H9 (cell line): ENCODE measurements around the gene TCEAL7. TPM values are rescaled to one million over a fixed set of nuclear protein-coding genes. Genes with fewer than 3 reads are reported as not detected.

Experiments used
- DNase-seq: peaks from one replicate; pipeline ENCODE4 v3.0.0-alpha.2; 2017
- H2AFZ ChIP-seq: one replicate; pipeline ENCODE4 v1.6.1; 2013; ENCODE audit warnings: mild to moderate bottlenecking, low read length, control low read depth, moderate library complexity
- H2AK5ac ChIP-seq: 2 replicates; pipeline ENCODE4 v1.6.1; 2013; ENCODE audit warnings: low read length, control low read depth, mixed read lengths; ENCODE audit not compliant: insufficient read length
- H2BK120ac ChIP-seq: one replicate; pipeline ENCODE4 v1.6.1; 2013; ENCODE audit warnings: low read depth, mild to moderate bottlenecking, low read length, control low read depth, inconsistent platforms; ENCODE audit not compliant: poor library complexity, severe bottlenecking
- H2BK12ac ChIP-seq: 2 replicates; pipeline ENCODE4 v1.6.1; 2013; ENCODE audit warnings: low read length, control low read depth, mixed read lengths, low read depth; ENCODE audit not compliant: insufficient read length
- H2BK15ac ChIP-seq: 2 replicates; pipeline ENCODE4 v1.6.1; 2013; ENCODE audit warnings: low read depth, low read length, control low read depth
- H2BK20ac ChIP-seq: one replicate; pipeline ENCODE4 v1.6.1; 2013; ENCODE audit warnings: low read depth, mild to moderate bottlenecking, low read length, control low read depth, inconsistent platforms; ENCODE audit not compliant: poor library complexity, severe bottlenecking
- H2BK5ac ChIP-seq: 2 replicates; pipeline ENCODE4 v1.6.1; 2013; ENCODE audit warnings: low read length, control low read depth, mixed read lengths; ENCODE audit not compliant: insufficient read length
- H3K14ac ChIP-seq: 2 replicates; pipeline ENCODE4 v1.6.1; 2013; ENCODE audit warnings: low read length, control low read depth; ENCODE audit not compliant: insufficient read depth
- H3K18ac ChIP-seq: 2 replicates; pipeline ENCODE4 v1.6.1; 2013; ENCODE audit warnings: low read depth, mild to moderate bottlenecking, mixed read lengths, low read length, control low read depth; ENCODE audit not compliant: insufficient read length
- H3K23ac ChIP-seq: 2 replicates; pipeline ENCODE4 v1.6.1; 2013; ENCODE audit warnings: low read length, control low read depth, mixed read lengths, low read depth; ENCODE audit not compliant: insufficient read length
- H3K23me2 ChIP-seq: 2 replicates; pipeline ENCODE4 v1.6.1; 2013; ENCODE audit warnings: low read depth, mild to moderate bottlenecking, mixed read lengths, low read length, control low read depth; ENCODE audit not compliant: insufficient read length, poor library complexity, severe bottlenecking
- H3K27ac ChIP-seq: 2 replicates; pipeline ENCODE4 v1.5.1; 2013; ENCODE audit warnings: low read length, control low read depth, mixed read lengths, low read depth; ENCODE audit not compliant: insufficient read length
- H3K27me3 ChIP-seq: 2 replicates; pipeline ENCODE4 v1.6.1; 2013; ENCODE audit warnings: low read length, control low read depth, inconsistent platforms; ENCODE audit not compliant: insufficient read depth
- H3K4ac ChIP-seq: 2 replicates; pipeline ENCODE4 v1.6.1; 2013; ENCODE audit warnings: low read depth, mild to moderate bottlenecking, control low read depth, inconsistent platforms, low read length, moderate library complexity
- H3K4me1 ChIP-seq: 2 replicates; pipeline ENCODE4 v1.6.1; 2013; ENCODE audit warnings: low read length, control low read depth, inconsistent platforms; ENCODE audit not compliant: insufficient read depth
- H3K4me2 ChIP-seq: 2 replicates; pipeline ENCODE4 v1.6.1; 2013; ENCODE audit warnings: low read length, control low read depth, mixed read lengths; ENCODE audit not compliant: insufficient read length, insufficient read depth
- H3K56ac ChIP-seq: 2 replicates; pipeline ENCODE4 v1.6.1; 2013; ENCODE audit warnings: low read depth, mild to moderate bottlenecking, mixed read lengths, low read length, control low read depth; ENCODE audit not compliant: insufficient read length
- H3K79me1 ChIP-seq: 2 replicates; pipeline ENCODE4 v1.6.1; 2013; ENCODE audit warnings: low read depth, mild to moderate bottlenecking, moderate library complexity, low read length, control low read depth, inconsistent platforms; ENCODE audit not compliant: insufficient read depth, poor library complexity, severe bottlenecking
- H3K79me2 ChIP-seq: 2 replicates; pipeline ENCODE4 v1.6.1; 2013; ENCODE audit warnings: low read length, control low read depth, inconsistent platforms; ENCODE audit not compliant: insufficient read depth
- H3K9ac ChIP-seq: 2 replicates; pipeline ENCODE4 v1.6.1; 2013; ENCODE audit warnings: low read length, control low read depth, mixed read lengths; ENCODE audit not compliant: insufficient read length; ENCODE audit errors: extremely low read depth
- H3K9me3 ChIP-seq: one replicate; pipeline ENCODE4 v1.6.1; 2013; ENCODE audit warnings: low read depth, low read length, inconsistent platforms; ENCODE audit not compliant: control insufficient read depth
- H3T11ph ChIP-seq: one replicate; pipeline ENCODE4 v1.6.1; 2013; ENCODE audit warnings: mild to moderate bottlenecking, low read length, control low read depth, inconsistent platforms
- H4K20me1 ChIP-seq: one replicate; pipeline ENCODE4 v1.6.1; 2013; ENCODE audit not compliant: control insufficient read depth, insufficient read length, insufficient read depth
- H4K5ac ChIP-seq: 2 replicates; pipeline ENCODE4 v1.6.1; 2013; ENCODE audit warnings: low read depth, mild to moderate bottlenecking, mixed read lengths, low read length, control low read depth; ENCODE audit not compliant: insufficient read length
- H4K8ac ChIP-seq: replicated peaks from 2 replicates; pipeline ENCODE4 v1.6.1; 2013; ENCODE audit warnings: low read length, control low read depth, mixed read lengths, low read depth; ENCODE audit not compliant: insufficient read length
- H4K91ac ChIP-seq: 2 replicates; pipeline ENCODE4 v1.6.1; 2013; ENCODE audit warnings: low read depth, mild to moderate bottlenecking, moderate library complexity, mixed read lengths, low read length, control low read depth; ENCODE audit not compliant: insufficient read length
- H3K27ac Mint-ChIP-seq, 3 experiments: 2 replicates in 2 of 3; 3 replicates in 1 of 3; pipeline ENCODE4 v1.8.0; 2020 to 2021; ENCODE audit warnings: mixed read lengths in 3 of 3, mild to moderate bottlenecking in 1 of 3, moderate library complexity in 1 of 3
- H3K27me3 Mint-ChIP-seq: 2 replicates; pipeline ENCODE4 v1.8.0; 2021; ENCODE audit warnings: low read depth, mild to moderate bottlenecking, moderate library complexity, mixed read lengths
- H3K36me3 Mint-ChIP-seq, 3 experiments: 2 replicates in 2 of 3; 3 replicates in 1 of 3; pipeline ENCODE4 v1.8.0; 2020 to 2021; ENCODE audit warnings: low read depth in 3 of 3, mixed read lengths in 3 of 3; ENCODE audit not compliant: insufficient read depth in 1 of 3
- H3K4me1 Mint-ChIP-seq, 2 experiments: 2 replicates each; pipeline ENCODE4 v1.8.0; 2020; ENCODE audit warnings: mixed read lengths in 2 of 2
- H3K4me3 Mint-ChIP-seq, 2 experiments: 2 replicates in 1 of 2; 3 replicates in 1 of 2; pipeline ENCODE4 v1.8.0; 2020 to 2021; ENCODE audit warnings: mild to moderate bottlenecking in 2 of 2, mixed read lengths in 2 of 2, moderate library complexity in 1 of 2
- H3K9me3 Mint-ChIP-seq, 2 experiments: 2 replicates in 1 of 2; 3 replicates in 1 of 2; pipeline ENCODE4 v1.8.0; 2020; ENCODE audit warnings: mild to moderate bottlenecking in 2 of 2, mixed read lengths in 2 of 2, moderate library complexity in 1 of 2
- CTCF ChIP-seq: fragments of 200-600 bp; sonication (generic); conservative IDR thresholded peaks from 3 replicates; pipeline ENCODE4 v1.8.0; 2021; ENCODE audit warnings: antibody characterized with exemption, mild to moderate bottlenecking
- WGBS: extraction: QIAGEN DNeasy Blood & Tissue Kit; methylation state at CpG from one replicate; pipeline ENCODE4 v1.1.7; 2013; ENCODE audit warnings: missing lambda C conversion rate, low lambda C conversion rate, mixed read lengths; ENCODE audit not compliant: insufficient read length; ENCODE audit errors: extremely low coverage; 5-methylcytosine and 5-hydroxymethylcytosine counted together
- total RNA-seq: library from RNA; stranded (reverse); gene quantifications from 2 replicates; pipeline ENCODE4 v1.2.1, GENCODE V29; 2021

The TCEAL7 gene
- total RNA-seq, 1 experiment from 2014 or later, result 2.7 TPM

- Histone ChIP-seq H3K18ac (no peak overlapping the region), H2BK5ac (no peak overlapping the region), H2AK5ac (no peak overlapping the region), H3K4ac (no peak overlapping the region), H3K27me3 (no peaks in the 10 kb centered on the region), H2BK12ac (no peak overlapping the region), H3K14ac (no peak overlapping the region), H4K8ac (no peak overlapping the region), H3K79me2 (no peaks in the 10 kb centered on the region), H2BK15ac (no peak overlapping the region), H3K9me3 (no peaks in the 10 kb centered on the region), H3K23ac (no peak overlapping the region), H3K4me1 (no peaks in the 10 kb centered on the region), H4K5ac (no peak overlapping the region), H4K20me1 (no peaks in the 10 kb centered on the region), H3K9ac (no peak overlapping the region), H2BK120ac (no peak overlapping the region), H3K23me2 (no peaks in the 10 kb centered on the region), H3T11ph (no peak overlapping the region), H2BK20ac (no peak overlapping the region), H2AFZ (no peak overlapping the region), H3K56ac (no peak overlapping the region), H4K91ac (no peak overlapping the region), H3K27ac (no peak overlapping the region), H3K79me1 (no peaks in the 10 kb centered on the region), H3K4me2 (no peak overlapping the region)
- H3K4me1 Mint-ChIP-seq, result peaks cover 6 to 7% of the 10 kb centered on the region in 2 experiments; a peak in 3 of 4 replicates
- H3K4me3 Mint-ChIP-seq, result no peak overlapping the region
- H3K9me3 Mint-ChIP-seq, result peaks cover 0 to 38% of the 10 kb centered on the region in 2 experiments; a peak in 2 of 5 replicates
- H3K27me3 Mint-ChIP-seq, result peaks cover 5% of the 10 kb centered on the region
- H3K36me3 Mint-ChIP-seq, result no peaks in the 10 kb centered on the region
- H3K27ac Mint-ChIP-seq, result no peak overlapping the region
- peak; percentile 73 for TF ChIP-seq CTCF
- no CpG with 5 or more reads among the region's 2 CpGs for WGBS
- no peak for DNase-seq
These were observed 13.1 kb downstream of the TCEAL7 start for GRCh38 chrX:103343105-103343504.
